ENCODE data around the gene RPLP2.

RPLP2 gene

DNA sequence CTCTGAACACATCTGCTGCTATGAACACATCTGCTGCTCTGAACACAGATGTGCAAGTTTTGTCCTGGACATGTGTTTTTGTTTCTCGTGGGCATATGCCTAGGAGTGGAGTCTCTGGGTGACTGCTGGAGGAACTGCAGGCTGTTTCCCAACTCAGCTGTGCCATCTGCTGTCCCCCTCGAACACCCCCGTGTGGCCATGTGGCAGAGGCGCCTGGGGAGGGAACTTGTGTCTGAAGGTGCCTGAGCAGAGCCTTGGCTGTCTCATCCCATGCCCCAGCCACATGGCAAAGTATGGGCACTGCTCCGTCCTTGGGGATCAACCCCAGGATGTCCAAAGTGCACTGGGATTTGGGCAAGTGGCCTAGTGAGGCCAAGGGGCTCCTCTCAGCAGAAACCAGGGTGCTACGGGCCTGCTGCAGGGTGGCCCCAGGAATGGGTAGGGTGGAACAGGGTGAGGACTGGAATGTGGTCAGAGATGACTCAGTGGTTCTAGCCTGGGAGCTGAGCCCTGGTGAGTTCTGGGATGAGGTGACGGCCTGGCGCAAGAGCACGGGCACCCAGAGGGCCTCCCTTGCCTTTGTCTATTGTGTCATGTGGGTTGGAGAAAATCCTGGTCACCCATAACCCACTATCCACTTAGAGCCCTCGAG is 47.2 kb upstream of the RPLP2 start:
- H4K20me1 ChIP-seq (ENCODE audit: control insufficient read depth, insufficient read depth, low read depth, low read length), result 0 out of 2 replicates have a peak, but pooled peaks cover 7% of the 10 kb centered on the region

DNA sequence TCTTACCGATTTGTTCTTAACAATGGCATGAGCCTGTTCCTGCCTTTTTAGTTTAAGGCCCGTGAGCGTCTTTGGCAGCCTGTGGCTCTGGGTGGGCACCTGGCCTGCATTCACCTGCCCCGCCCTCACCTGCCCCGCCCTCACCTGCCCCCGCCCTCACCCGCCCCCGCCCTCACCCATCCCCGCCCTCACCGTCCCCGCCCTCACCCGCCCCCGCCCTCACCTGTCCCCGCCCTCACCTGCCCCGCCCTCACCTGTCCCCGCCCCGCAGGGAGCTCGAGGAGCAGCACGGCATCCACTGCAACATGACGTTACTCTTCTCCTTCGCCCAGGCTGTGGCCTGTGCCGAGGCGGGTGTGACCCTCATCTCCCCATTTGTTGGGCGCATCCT is 46.7 kb upstream of the RPLP2 start:
- Histone ChIP-seq H3K36me3 (ENCODE audit: control insufficient read depth, low read length) (peaks cover 70% of the 10 kb centered on the region), H4K20me1 (ENCODE audit: control insufficient read depth, insufficient read depth, low read depth, low read length) (0 out of 2 replicates have a peak, but pooled peaks cover 7% of the 10 kb centered on the region), H3F3A (ENCODE audit: control insufficient read depth, insufficient read depth) (peaks cover 13% of the 10 kb centered on the region), H3K79me2 (ENCODE audit: control insufficient read depth, low read length) (no peaks in the 10 kb centered on the region; the same call in 1 of the 2 replicates), H3K4me2 (ENCODE audit: low read length) (no peak overlapping the region), H3K4me3 (ENCODE audit: low read length) (no peak overlapping the region), H3K9me3 (ENCODE audit: control insufficient read depth, insufficient read depth, low read length) (no peaks in the 10 kb centered on the region), H3K27me3 (ENCODE audit: control insufficient read depth, low read length) (no peaks in the 10 kb centered on the region), H3K9me2 (replicated peaks; ENCODE audit: control insufficient read depth, low read length) (no peaks in the 10 kb centered on the region), H3K27ac (ENCODE audit: low read depth, low read length) (no peak overlapping the region), H3K4me1 (ENCODE audit: control insufficient read depth, low read length) (no peaks in the 10 kb centered on the region)
- no peak for TF ChIP-seq EZH2phosphoT487 (IDR thresholded peaks at IDR 0.05; ENCODE audit: borderline replicate concordance, low read length)
- TF ChIP-seq, protein P1, sequence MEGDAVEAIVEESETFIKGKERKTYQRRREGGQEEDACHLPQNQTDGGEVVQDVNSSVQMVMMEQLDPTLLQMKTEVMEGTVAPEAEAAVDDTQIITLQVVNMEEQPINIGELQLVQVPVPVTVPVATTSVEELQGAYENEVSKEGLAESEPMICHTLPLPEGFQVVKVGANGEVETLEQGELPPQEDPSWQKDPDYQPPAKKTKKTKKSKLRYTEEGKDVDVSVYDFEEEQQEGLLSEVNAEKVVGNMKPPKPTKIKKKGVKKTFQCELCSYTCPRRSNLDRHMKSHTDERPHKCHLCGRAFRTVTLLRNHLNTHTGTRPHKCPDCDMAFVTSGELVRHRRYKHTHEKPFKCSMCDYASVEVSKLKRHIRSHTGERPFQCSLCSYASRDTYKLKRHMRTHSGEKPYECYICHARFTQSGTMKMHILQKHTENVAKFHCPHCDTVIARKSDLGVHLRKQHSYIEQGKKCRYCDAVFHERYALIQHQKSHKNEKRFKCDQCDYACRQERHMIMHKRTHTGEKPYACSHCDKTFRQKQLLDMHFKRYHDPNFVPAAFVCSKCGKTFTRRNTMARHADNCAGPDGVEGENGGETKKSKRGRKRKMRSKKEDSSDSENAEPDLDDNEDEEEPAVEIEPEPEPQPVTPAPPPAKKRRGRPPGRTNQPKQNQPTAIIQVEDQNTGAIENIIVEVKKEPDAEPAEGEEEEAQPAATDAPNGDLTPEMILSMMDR (IDR thresholded peaks at IDR 0.05; ENCODE audit: low read depth, low read length, poor library complexity, severe bottlenecking), result no peak

More for the DNA sequence above, 47.2 kb upstream of the RPLP2 start:
- Histone ChIP-seq H3K4me1 (ENCODE audit: control insufficient read depth, low read length) (no peaks in the 10 kb centered on the region), H3K27ac (ENCODE audit: low read depth, low read length) (no peak overlapping the region), H3K9me3 (ENCODE audit: control insufficient read depth, insufficient read depth, low read length) (no peaks in the 10 kb centered on the region), H3K4me2 (ENCODE audit: low read length) (no peak overlapping the region), H3K4me3 (ENCODE audit: low read length) (no peak overlapping the region), H3K27me3 (ENCODE audit: control insufficient read depth, low read length) (no peaks in the 10 kb centered on the region), H3F3A (ENCODE audit: control insufficient read depth, insufficient read depth) (peaks cover 13% of the 10 kb centered on the region), H3K79me2 (ENCODE audit: control insufficient read depth, low read length) (no peaks in the 10 kb centered on the region; the same call in 1 of the 2 replicates), H3K9me2 (replicated peaks; ENCODE audit: control insufficient read depth, low read length) (no peaks in the 10 kb centered on the region), H3K36me3 (ENCODE audit: control insufficient read depth, low read length) (peaks cover 71% of the 10 kb centered on the region)
- TF ChIP-seq, protein P1 (IDR thresholded peaks at IDR 0.05; ENCODE audit: low read depth, low read length, poor library complexity, severe bottlenecking), result no peak
- TF ChIP-seq EZH2phosphoT487 (IDR thresholded peaks at IDR 0.05; ENCODE audit: borderline replicate concordance, low read length), result no peak

GRCh38 chr11:763549-764321 is 46.0 kb upstream of the RPLP2 start:
- no peaks in the 10 kb centered on the region for H3K27me3 ChIP-seq (ENCODE audit: control insufficient read depth, low read length)
- peaks cover 70% of the 10 kb centered on the region for H3K36me3 ChIP-seq (ENCODE audit: control insufficient read depth, low read length)
- H3F3A ChIP-seq (ENCODE audit: control insufficient read depth, insufficient read depth), result peaks cover 13% of the 10 kb centered on the region
- no peak for TF ChIP-seq EZH2phosphoT487 (IDR thresholded peaks at IDR 0.05; ENCODE audit: borderline replicate concordance, low read length)
- TF ChIP-seq, protein P1 (IDR thresholded peaks at IDR 0.05; ENCODE audit: low read depth, low read length, poor library complexity, severe bottlenecking), result no peak
- H3K4me1 ChIP-seq (ENCODE audit: control insufficient read depth, low read length), result no peaks in the 10 kb centered on the region
- no peak overlapping the region for H3K4me3 ChIP-seq (ENCODE audit: low read length)
- H3K79me2 ChIP-seq (ENCODE audit: control insufficient read depth, low read length), result no peaks in the 10 kb centered on the region; the same call in 1 of the 2 replicates
- no peaks in the 10 kb centered on the region for H3K9me3 ChIP-seq (ENCODE audit: control insufficient read depth, insufficient read depth, low read length)
- no peaks in the 10 kb centered on the region for H3K9me2 ChIP-seq (replicated peaks; ENCODE audit: control insufficient read depth, low read length)
- H3K27ac ChIP-seq (ENCODE audit: low read depth, low read length), result no peak overlapping the region
- H4K20me1 ChIP-seq (ENCODE audit: control insufficient read depth, insufficient read depth, low read depth, low read length), result 0 out of 2 replicates have a peak, but pooled peaks cover 7% of the 10 kb centered on the region
- H3K4me2 ChIP-seq (ENCODE audit: low read length), result no peak overlapping the region

Measured in DOHH2 (cell line).